NK-92 (cell line): ENCODE measurements around the gene SLC12A3.
"Not testable (repeated sequence)": the region's sequence is repeated elsewhere in the genome, so short reads cannot be mapped to it uniquely, and the experiment has no call there.

Source experiments
- DNase-seq: peaks from one replicate; lab custom pipeline; 2025; ENCODE audit not compliant: unreplicated experiment; lab: John Stamatoyannopoulos, UW

Gene SLC12A3

GRCh38 chr16:56918467-56919012 lies 53.5 kb downstream of the SLC12A3 start:
- DNase-seq, result no peak

- no peak for DNase-seq
Observed at GRCh38 chr16:56919099-56919800, 54.2 kb downstream of the SLC12A3 start.

- no peak for DNase-seq
Observed at GRCh38 chr16:56921571-56921970, 56.6 kb downstream of the SLC12A3 start.

- no peak for DNase-seq
Observed at GRCh38 chr16:56923481-56924091, 58.6 kb downstream of the SLC12A3 start.

- no peak for DNase-seq
Observed at GRCh38 chr16:56927471-56927870, 62.5 kb downstream of the SLC12A3 start.

- DNase-seq, result no peak
Observed at GRCh38 chr16:56929639-56930038, 64.6 kb downstream of the SLC12A3 start.

- DNase-seq, result no peak
Observed at GRCh38 chr16:56930486-56931270, 65.7 kb downstream of the SLC12A3 start.

GRCh38 chr16:56931271-56931891 lies 66.4 kb downstream of the SLC12A3 start:
- no peak for DNase-seq

GRCh38 chr16:56931892-56932720 lies 67.1 kb downstream of the SLC12A3 start, which contains the start of gene HERPUD1:
TSS of gene HERPUD1 (plus strand) at chr16:56932142. CDS start at chr16:56932245, 103 bp downstream.
- DNase-seq, result peak; percentile 88

- no peak for DNase-seq
Observed at GRCh38 chr16:56932721-56933619, 68.0 kb downstream of the SLC12A3 start.

- DNase-seq, result no peak
Observed at GRCh38 chr16:56933828-56934598, 69.0 kb downstream of the SLC12A3 start.

GRCh38 chr16:56934599-56935145 lies 69.7 kb downstream of the SLC12A3 start:
- DNase-seq, result not testable (repeated sequence)

GRCh38 chr16:56935201-56935600 lies 70.2 kb downstream of the SLC12A3 start:
- no peak for DNase-seq

GRCh38 chr16:56936491-56936890 lies 71.5 kb downstream of the SLC12A3 start:
- no peak for DNase-seq

GRCh38 chr16:56936950-56937349 lies 71.9 kb downstream of the SLC12A3 start:
- DNase-seq, result no peak

- no peak for DNase-seq
Observed at GRCh38 chr16:56938664-56939513, 73.9 kb downstream of the SLC12A3 start.

- no peak for DNase-seq
Observed at GRCh38 chr16:56939801-56940200, 74.8 kb downstream of the SLC12A3 start.
